ENCODE measurements around the gene ATOX1. TPM values are rescaled to one million over a fixed set of nuclear protein-coding genes. Genes with fewer than 3 reads are reported as not detected.
A peak's percentile ranks its signal among the peaks of the same experiment; 100 is the strongest.
"Not testable (repeated sequence)": the region's sequence is repeated elsewhere in the genome, so short reads cannot be mapped to it uniquely, and the experiment has no call there.

The ATOX1 gene
- polyA plus RNA-seq, 3 donors: 43.3 to 203 (median 150) TPM

DNA sequence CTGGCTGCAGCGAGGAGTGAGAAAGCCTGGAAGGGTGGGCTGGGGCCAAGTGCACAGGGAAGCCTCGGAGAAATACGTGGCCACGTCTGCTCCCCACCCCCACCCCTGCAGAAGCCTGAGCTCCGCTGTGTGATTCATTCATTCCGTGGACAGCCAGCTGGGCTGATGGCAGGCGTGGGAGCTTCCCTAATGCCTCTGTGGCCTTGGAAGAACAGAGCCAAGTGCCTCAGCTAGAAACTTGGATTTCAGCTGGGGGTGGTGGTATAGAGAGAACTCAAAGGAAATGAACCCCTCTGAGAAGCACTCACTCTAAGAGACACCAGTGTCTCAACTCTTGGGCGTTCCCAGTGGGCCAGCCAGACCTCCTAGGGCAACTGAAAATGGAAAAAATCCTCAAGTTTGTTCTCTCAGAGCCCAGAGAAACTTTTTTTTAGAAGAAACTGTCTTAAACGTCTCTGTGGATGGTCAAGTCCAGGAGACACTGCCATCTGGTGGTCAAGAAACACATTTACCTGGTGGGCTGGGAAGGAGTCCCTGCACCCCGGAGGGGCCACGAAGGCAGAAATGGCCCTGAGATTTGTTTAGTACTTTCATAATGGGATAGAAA, 18.0 kb downstream of the ATOX1 start:
- 14 to 23% (median 14%) methylated on average over 11 of the region's 11 CpGs for WGBS, 3 donors
- H3K27ac ChIP-seq (ENCODE audit: low read depth, low read length): no peak overlapping the region

DNA sequence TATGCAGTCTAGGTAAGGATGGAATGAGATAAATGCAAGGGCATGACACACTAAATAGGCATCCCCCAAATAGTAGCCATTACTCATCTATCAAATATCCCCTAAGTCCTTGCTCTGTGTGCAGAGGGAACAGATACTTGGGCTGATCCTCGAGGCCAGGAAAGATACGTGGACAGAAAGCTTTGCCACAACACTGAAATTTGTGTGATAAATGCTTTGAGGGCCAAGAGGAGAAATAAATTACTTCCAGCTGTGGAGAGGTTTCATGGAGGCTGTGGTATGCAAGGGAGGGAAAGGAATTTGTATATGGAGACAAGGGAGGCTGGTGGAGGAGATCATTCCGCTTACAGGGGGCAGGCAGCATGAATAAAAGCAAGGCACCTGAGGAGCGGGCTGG, 18.5 kb downstream of the ATOX1 start:
- 47 to 62% (median 58%) methylated on average over 4 of the region's 4 CpGs for WGBS, 3 donors
- H3K27ac ChIP-seq (ENCODE audit: low read depth, low read length): no peak overlapping the region

DNA sequence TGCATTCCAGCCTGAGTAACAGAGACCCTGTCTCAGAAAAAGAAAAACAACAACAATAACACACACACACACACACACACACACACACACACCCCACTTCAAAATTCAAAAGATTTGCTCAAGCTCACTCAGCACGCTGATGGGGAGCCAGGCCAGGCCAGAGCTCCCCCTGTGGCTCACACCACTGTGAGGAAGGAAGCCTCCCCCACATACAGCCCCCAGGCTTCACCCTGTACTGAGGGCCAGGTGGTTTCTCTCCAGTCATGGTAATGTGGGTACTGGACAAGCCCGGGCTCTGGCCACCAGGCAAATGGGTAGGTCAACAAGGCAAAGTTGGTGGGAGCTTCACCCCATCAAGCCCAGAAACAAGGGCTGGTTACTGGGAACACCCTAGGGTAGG, 19.0 kb downstream of the ATOX1 start:
- WGBS, 3 donors: 66 to 89% (median 77%) methylated on average over 2 of the region's 2 CpGs
- peak overlapping the region; percentile 32 for H3K27ac ChIP-seq (ENCODE audit: low read depth, low read length)

DNA sequence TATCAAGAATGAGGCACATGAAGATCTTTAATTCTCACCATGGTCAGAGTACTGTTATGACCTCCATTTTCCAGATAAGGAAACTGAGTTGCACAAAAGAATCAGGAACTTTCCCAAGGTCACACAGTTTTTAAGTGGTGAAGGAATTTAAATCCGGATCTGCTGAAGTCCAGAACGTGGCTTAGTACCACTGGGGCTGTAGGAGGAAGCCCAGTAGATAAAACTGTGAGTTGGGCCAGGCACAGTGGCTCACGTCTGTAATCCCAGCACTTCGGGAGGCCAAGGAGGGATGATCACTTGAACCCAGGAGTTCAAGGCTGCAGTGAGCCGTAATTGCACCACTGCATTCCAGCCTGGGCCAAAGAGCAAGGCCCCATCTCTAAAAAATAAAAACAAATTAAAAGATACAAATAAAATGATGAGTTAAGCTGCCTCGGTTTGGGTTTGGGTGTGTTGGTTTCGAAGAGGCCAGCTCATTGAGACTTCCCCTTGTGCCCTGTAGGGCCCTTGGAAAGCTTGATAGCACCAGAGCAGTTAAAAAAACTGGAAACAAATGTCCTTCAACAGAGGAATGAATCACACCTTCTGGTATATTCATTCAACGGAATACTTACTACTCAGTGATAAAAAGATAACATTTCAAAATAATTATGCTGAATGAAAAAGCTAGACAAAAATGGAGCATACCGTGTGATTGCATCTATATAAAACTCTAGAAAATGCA, 20.1 kb downstream of the ATOX1 start:
- 48 to 78% (median 58%) methylated on average over 9 of the region's 9 CpGs for WGBS, 3 donors

DNA sequence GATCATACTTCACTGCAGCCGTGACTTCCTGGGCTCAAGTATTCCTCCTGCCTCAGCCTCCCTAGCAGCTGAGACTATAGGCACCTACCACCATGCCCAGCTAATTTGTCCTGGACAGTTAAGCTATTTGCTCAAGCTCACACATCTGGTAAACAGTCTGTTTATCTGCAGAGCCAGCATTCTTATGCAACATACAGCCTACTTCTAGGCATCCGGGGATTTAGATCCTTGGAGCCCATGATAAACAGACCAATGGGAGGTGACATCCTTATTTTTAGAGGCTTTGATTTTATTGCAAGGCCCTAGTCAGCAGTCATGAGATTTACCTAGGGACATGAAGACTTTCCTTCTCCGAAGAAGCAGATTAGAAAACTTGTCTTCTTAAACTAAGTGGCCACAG, 21.0 kb downstream of the ATOX1 start:
- H3K27ac ChIP-seq (ENCODE audit: low read depth, low read length): no peak overlapping the region
- 82 to 94% (median 90%) methylated on average over 3 of the region's 3 CpGs for WGBS, 3 donors

More for the DNA sequence above, 20.1 kb downstream of the ATOX1 start:
- H3K27ac ChIP-seq (ENCODE audit: low read depth, low read length): no peak overlapping the region

DNA sequence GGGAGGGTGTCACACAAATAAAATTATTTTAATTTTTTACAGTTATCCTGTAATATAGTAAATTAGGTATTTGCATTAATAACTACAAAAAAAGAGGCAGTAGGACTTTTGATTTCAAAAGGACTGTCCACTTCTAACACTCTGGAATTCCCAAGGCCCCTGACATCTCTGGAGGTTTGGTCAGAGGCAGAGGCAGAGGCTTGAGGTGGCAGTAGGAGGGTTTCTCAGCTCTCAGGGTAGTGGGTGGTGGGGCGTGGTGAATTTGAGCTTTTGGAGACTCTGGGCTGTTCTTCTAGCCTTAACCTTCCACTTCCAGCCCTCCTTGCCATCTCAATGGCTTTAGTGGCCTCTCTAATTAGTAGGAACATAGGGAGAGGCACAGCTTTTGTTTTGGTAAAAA, 22.8 kb downstream of the ATOX1 start:
- WGBS, 3 donors: 95 to 100% (median 98%) methylated on average over 1 of the region's 1 CpG
- no peak overlapping the region for H3K27ac ChIP-seq (ENCODE audit: low read depth, low read length)

DNA sequence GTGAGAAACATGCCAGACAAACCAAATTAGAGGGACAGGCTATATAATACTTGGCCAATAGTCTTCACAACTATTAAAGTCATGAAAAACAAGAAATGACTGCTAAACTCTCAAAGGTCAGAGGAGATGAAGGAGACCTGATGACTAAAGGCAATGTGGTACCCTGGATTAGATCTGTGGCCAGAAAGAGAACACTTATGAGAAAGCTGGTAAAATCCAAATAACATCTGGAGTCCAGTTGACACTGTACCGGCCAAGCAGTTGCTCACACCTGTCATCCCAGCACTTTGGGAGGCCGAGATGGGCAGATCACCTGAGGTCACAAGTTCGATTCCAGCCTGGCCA, 24.4 kb downstream of the ATOX1 start:
- WGBS, 3 donors: 95 to 100% (median 96%) methylated on average over 3 of the region's 3 CpGs
- H3K27ac ChIP-seq (ENCODE audit: low read depth, low read length): no peak overlapping the region

DNA sequence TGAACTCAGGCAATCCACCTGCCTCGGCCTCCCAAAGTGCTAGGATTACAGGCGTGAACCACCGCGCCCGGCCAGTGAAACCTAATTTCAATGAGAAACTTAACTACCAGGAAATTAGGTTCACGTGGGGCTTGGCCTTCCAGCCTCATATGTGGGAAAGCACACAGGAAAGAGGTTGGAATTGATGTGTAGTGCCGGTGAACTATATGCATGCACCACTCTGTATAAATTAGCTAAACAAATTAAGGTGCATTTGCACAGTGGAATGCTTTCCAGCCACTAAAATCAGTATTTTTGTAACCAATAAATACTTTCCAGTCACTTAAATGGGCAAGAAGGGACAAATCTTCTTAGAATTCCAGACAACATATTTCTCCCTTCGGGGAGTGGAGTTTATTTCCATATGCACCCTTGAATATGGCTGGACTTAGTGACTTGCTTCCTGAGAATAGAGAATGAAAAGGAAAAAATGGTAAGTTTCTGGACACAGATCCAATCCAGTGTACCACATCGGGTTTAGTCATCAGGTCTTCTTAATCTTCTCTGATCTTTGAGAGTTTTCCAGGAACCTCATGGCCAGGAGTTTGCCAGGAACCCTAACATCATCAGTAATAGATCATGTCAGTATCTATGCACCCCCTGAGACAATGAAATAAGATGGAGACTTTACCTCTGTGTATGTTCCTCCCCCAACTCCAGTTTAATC, 24.9 kb downstream of the ATOX1 start:
- H3K27ac ChIP-seq (ENCODE audit: low read depth, low read length): no peak overlapping the region
- WGBS, 3 donors: 95 to 96% (median 95%) methylated on average over 9 of the region's 9 CpGs

DNA sequence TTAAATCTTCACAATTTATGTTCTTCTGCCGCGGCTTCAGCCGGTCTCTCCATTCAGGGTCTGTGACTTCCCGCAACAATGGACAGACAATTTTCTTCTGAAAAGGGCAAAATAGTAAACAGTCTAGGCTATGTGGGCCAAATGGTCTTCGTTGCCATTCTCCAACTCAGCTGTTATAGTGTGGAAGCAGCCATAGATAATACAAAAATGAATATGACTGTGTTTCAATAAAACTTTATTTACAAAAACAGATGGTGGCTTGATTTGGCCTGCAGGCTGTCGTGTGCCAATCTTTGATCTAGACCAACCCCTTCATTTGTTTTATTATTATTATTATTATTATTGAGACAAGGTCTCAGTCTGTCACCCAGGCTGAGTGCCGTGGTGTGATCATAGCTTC, 28.1 kb downstream of the ATOX1 start:
- H3K27ac ChIP-seq (ENCODE audit: low read depth, low read length): no peak overlapping the region
- WGBS, 3 donors: 91 to 92% (median 91%) methylated on average over 7 of the region's 7 CpGs

DNA sequence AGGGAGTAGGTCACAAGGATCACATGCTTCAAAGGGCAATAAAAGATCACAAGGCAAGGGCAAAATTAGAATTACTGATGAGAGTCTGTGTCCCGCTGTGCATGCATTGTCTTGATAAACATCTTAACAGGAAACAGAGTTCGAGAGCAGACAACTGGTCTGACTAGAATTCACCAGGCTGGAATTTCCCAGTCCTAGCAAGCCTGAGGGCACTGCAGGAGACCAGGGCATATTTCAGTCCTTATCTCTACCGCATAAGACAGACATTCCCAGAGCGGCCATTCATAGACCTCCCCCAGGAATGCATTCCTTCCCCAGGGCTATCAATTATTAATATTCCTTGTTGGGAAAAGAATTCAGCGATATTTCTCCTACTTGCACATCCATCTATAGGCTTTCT, 28.8 kb downstream of the ATOX1 start:
- WGBS, 3 donors: 72 to 80% (median 74%) methylated on average over 5 of the region's 5 CpGs
- H3K27ac ChIP-seq (ENCODE audit: low read depth, low read length): not testable (repeated sequence)

DNA sequence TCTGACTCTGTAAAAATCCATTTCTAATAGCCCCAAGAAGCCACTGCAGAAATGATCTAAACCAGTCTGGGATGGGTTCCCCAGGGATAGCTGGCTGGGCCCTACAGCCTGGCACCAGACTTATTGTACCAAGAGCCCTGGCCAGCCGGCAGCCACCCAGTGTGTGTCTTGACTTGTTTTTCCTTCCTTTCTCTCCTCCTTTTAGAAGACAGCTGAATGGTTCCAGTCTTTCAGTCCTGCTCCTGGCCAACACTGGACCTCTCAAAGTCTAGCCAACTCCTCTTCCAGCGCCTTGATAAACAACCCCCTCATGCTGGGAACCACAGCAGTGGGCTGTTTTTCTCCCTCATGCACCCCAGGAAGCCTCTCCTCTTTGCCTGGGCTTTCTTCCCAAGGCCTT, 34.1 kb downstream of the ATOX1 start:
- 80 to 82% (median 81%) methylated on average over 2 of the region's 2 CpGs for WGBS, 3 donors
- no peak overlapping the region for H3K27ac ChIP-seq (ENCODE audit: low read depth, low read length)

DNA sequence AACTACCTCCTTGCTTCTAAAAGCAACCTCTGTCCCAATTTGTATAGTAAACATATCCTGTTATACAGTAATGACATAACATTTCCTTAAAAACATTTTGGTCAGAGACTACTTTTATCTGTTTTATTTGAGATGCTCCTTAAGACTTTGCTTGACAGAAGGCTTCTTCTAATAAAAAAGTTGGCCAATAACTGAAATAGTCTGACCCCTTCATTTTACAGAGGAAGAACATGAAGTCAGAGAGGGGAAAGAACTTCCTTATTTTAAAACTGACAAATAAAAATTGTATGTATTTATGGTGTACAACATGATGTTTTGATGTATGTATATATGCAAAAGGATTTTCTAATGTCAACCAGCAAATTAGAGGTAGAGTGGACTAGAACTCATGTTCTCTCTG, 35.9 kb downstream of the ATOX1 start:
- no peak overlapping the region for H3K27ac ChIP-seq (ENCODE audit: low read depth, low read length)

DNA sequence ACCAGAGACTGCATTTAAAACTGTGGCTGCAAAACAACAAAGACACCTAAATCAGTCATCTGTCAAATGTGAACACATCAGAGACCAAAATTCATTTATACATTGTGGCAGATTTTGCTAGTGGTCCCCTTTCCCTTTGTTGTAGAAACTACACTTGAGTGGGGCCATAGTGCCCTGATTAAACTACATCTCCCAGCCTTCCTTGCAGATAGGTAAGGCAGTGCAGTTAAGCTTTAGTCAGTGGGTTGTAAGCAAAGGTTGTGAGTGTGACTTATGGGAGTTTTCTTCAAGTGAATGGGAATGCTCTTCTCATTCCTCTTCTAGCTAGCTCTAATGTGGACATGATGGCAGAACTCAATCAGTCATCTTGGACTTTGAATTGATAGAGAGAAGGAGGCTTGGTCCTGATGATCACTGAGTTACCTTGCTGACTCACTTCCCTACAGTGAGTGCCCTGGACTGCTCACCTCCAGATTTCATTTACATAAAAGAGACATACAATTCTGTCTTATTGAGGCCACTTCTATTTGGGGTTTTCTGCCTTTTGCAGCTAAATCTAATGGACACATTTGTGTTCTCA, 36.5 kb downstream of the ATOX1 start:
- H3K27ac ChIP-seq (ENCODE audit: low read depth, low read length): no peak overlapping the region

DNA sequence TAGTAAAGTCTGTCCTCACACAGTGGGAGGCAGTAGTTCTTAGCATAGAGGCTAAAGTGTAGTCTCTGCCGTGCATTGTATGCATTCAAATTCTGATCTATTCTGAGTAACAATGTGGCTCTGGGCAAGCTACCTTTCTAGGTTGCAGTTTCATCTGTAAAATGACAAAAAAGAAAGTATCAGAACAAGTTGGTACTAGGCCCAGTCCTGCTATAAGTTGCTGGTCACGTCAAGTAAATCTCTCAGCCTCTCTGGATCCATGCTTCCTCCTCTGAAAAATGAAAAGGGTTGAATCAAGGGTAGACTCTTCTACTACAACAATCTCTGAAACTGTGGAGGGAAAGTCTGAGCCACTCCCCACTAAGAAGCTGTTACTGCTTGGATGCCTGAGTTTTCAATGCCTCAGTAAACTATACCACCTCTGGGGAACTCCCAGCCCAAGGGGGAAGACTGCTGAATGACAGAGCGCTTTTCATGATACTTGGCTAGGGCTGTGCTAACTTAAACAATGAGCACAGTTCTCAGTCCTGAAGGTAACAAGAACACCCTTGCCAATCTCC, 37.3 kb downstream of the ATOX1 start:
- no peak overlapping the region for H3K27ac ChIP-seq (ENCODE audit: low read depth, low read length)
- WGBS, 3 donors: 80 to 87% (median 81%) methylated on average over 3 of the region's 3 CpGs

DNA sequence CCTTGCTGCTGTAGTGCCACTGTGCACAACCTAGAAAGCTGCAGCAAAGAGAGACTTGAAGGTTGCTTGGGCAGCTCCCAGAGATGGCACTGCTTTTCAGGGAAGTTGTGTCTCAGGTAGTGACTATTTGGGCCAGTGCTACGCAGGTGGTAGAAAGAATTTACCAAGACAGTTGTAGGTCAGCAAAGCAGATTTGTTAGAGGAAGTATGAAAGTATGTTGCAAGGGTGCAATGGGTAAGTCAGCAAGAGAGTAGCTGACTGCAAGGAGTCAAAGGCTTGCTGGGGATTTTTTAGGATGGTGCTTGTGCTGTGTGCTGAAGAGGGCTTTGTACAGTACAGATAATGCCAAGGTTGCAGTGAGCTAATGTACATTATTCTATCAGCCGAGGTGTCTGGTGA, 38.2 kb downstream of the ATOX1 start:
- H3K27ac ChIP-seq (ENCODE audit: low read depth, low read length): no peak overlapping the region
- 68 to 85% (median 79%) methylated on average over 2 of the region's 2 CpGs for WGBS, 3 donors

DNA sequence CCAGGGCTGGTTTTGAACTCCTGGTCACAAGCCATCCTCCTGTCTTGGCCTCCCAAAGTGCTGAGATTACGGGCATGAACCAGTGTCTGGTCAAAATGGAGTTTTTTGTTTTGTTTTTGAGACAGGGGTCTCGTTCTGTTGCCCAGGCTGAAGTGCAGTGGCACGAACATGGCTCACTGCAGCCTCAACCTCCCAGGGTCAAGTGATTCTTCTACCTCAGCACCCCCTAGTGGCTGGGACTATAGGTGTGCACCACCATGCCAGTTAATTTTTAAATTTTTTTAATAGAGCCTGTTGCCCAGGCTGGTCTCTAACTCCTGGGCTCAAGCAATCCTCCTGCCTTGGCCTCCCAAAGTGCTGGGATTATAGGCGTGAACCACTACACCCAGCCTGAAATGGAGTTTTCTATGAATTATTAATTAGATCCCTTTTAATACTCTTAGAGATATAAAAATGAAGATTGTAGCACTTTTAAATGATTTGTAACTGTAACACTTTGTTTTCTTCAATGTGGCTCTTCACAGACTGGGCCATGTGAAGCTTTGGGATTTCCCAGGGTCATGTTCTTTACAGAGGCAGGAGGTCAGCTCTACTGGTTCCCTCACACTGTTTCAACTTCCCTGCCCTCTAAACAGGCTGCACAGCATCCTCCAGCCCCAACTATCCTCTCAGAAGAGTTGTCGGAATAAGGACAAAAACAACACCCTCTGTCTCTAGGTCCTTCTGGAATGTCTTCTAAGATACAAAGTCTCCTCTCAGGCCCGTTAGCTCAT, 39.0 kb downstream of the ATOX1 start:
- WGBS, 3 donors: 73 to 92% (median 82%) methylated on average over 6 of the region's 6 CpGs
- H3K27ac ChIP-seq (ENCODE audit: low read depth, low read length): no peak overlapping the region

DNA sequence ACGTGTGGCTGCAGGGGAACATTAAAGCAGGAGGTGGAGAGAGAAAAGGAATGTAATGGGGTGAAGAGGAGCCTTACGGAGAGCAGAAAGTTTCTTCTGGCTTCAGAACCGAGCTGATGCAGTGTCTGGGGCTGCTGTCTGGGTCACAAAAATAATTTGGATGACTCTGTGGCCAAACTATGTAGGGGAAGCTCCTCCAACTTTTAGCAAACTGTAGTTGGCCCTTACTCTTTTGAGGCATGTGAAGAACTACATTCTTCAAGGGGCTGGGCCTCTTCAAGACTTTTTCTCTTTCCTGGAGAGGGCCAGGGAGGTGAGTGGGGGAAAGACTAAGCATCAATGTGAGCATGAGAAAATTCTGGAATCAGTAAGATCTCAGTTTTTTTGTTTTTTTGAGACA, 39.8 kb downstream of the ATOX1 start:
- H3K27ac ChIP-seq (ENCODE audit: low read depth, low read length): no peak overlapping the region
- WGBS, 3 donors: 61 to 64% (median 62%) methylated on average over 3 of the region's 3 CpGs

DNA sequence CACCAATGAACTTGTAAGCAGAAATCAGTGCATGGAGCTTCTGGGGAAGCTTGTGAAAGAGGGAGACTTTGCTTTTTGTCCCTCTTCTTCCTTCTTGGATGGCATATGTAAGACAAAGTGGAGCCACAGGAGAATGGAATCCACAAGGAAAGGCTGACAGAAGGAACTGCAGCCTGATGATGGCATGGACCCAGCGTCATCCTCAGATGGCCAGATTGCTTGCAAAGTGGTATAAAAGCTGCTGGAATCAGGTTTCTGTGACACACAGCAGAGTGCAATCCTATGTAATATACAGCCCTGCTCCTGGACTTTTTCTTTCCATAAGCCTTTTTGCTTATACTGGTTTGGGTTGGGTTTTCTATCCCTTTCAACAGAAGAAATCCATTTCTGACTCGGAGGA, 40.3 kb downstream of the ATOX1 start:
- WGBS, 3 donors: 59 to 72% (median 72%) methylated on average over 2 of the region's 2 CpGs
- H3K27ac ChIP-seq (ENCODE audit: low read depth, low read length): no peak overlapping the region

DNA sequence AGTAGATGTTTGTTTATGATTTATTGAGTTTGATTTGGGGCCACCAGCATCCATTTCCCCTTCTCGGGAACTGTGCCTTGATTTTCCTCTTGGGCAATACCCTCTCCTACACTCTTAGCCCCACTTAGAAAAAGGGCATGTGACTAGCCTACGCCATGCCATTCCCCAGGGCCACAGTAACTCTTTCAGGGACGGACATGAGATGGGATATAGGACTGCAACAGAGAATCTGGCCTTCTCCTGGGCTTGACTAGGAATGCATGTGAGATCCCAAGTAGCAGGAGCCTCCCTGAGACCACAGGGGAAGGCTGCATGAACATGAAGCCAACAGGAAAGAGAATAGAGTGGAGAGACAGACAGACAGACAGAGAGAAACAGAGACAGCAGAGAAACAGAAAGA, 41.0 kb downstream of the ATOX1 start:
- 41 to 71% (median 48%) methylated on average over 3 of the region's 3 CpGs for WGBS, 3 donors
- no peak overlapping the region for H3K27ac ChIP-seq (ENCODE audit: low read depth, low read length)
